Caco-2 (cell line): Measurements from ENCODE around the gene CEP83. TPM values are rescaled to one million over a fixed set of nuclear protein-coding genes. Genes with fewer than 3 reads are reported as not detected.

Experiments
- BruUV-seq: library from RNA; stranded (reverse); fragments of 400-500 nt; replicated peaks from 2 replicates; lab custom pipeline; 2021; lab: Mats Ljungman, UMichigan
- CTCF ChIA-PET: fragments of 300-600 bp; sonication (Branson Sonifier 250); formaldehyde crosslinking; loops from one replicate; lab custom pipeline; 2022; ENCODE audit warnings: antibody characterized with exemption; lab: Charles Lee
- POLR2A ChIA-PET: fragments of 300-600 bp; sonication (Branson Sonifier 250); formaldehyde crosslinking; loops from one replicate; lab custom pipeline; 2022; ENCODE audit warnings: antibody characterized with exemption; lab: Charles Lee
- DNase-seq, 2 experiments: peaks; one replicate each; pipeline versions ENCODE4 v3.0.0 to v3.0.0-alpha.2; 2020 to 2022
- H3K27me3 ChIP-seq: replicated peaks from 2 replicates; pipeline ENCODE4 v1.6.0; 2011; ENCODE audit warnings: low read length; ENCODE audit not compliant: control insufficient read depth, insufficient read depth
- H3K36me3 ChIP-seq: 2 replicates; pipeline ENCODE4 v1.5.1; 2011; ENCODE audit warnings: low read length; ENCODE audit not compliant: control insufficient read depth, insufficient read depth
- H3K4me1 ChIP-seq: fragments of 250-450 bp; sonication (Bioruptor Pico); 2 replicates; pipeline ENCODE4 v1.5.1; 2020; ENCODE audit warnings: mild to moderate bottlenecking
- H3K4me3 ChIP-seq: 2 replicates; pipeline ENCODE4 v1.5.1; 2011; ENCODE audit warnings: low read depth, mild to moderate bottlenecking, control low read depth, low read length
- H3K9me3 ChIP-seq: fragments of 250-450 bp; sonication (Bioruptor Pico); 2 replicates; pipeline ENCODE4 v1.5.1; 2020; ENCODE audit warnings: mild to moderate bottlenecking, moderate library complexity
- H3K27ac Mint-ChIP-seq: one replicate; pipeline ENCODE4 v1.8.0; 2022; ENCODE audit warnings: mixed read lengths; ENCODE audit not compliant: unreplicated experiment
- H3K27me3 Mint-ChIP-seq: one replicate; pipeline ENCODE4 v1.8.0; 2022; ENCODE audit warnings: mixed read lengths; ENCODE audit not compliant: insufficient read depth, unreplicated experiment
- H3K36me3 Mint-ChIP-seq: one replicate; pipeline ENCODE4 v1.8.0; 2022; ENCODE audit warnings: mild to moderate bottlenecking, mixed read lengths; ENCODE audit not compliant: insufficient read depth, unreplicated experiment
- H3K4me1 Mint-ChIP-seq: one replicate; pipeline ENCODE4 v1.8.0; 2022; ENCODE audit warnings: low read depth, mixed read lengths; ENCODE audit not compliant: unreplicated experiment
- H3K4me3 Mint-ChIP-seq: one replicate; pipeline ENCODE4 v1.8.0; 2022; ENCODE audit warnings: mild to moderate bottlenecking, moderate library complexity, mixed read lengths; ENCODE audit not compliant: unreplicated experiment
- H3K9me3 Mint-ChIP-seq: one replicate; pipeline ENCODE4 v1.8.0; 2022; ENCODE audit warnings: mixed read lengths; ENCODE audit not compliant: unreplicated experiment
- CTCF ChIP-seq, 2 experiments: fragments of 200-600 bp in 1 of 2; IDR thresholded peaks; 1 replicate in 1 of 2; 2 replicates in 1 of 2; pipeline versions ENCODE4 v1.5.1 to v1.8.0; 2011 to 2022; ENCODE audit warnings: antibody characterized with exemption in 1 of 2, control low read depth in 1 of 2, inconsistent platforms in 1 of 2, low read depth in 1 of 2, low read length in 1 of 2, mild to moderate bottlenecking in 1 of 2, moderate library complexity in 1 of 2; ENCODE audit not compliant: insufficient read depth in 1 of 2, severe bottlenecking in 1 of 2, unreplicated experiment in 1 of 2
- intact Hi-C: fragments of 100-400 bp; cut with micrococcal nuclease; formaldehyde crosslinking; loops from one replicate; pipeline ENCODE4 v1.10.0; 2022; ENCODE audit not compliant: unreplicated experiment
- total RNA-seq: library from RNA; stranded (reverse); gene quantifications from 2 replicates; pipeline ENCODE4 v1.2.3, GENCODE V29; 2022

Gene CEP83
- total RNA-seq, 1 experiment from 2014 or later: 23.3 TPM

GRCh38 chr12:94507455-94507854, 47.8 kb upstream of the CEP83 start:
- no peaks in the 10 kb centered on the region for H3K4me1 Mint-ChIP-seq
- no peaks in the 10 kb centered on the region; the same call in 1 of the 2 replicates for H3K9me3 ChIP-seq
- DNase-seq: no peak
- H3K27me3 Mint-ChIP-seq: peaks cover 2% of the 10 kb centered on the region
- no TSS peak for BruUV-seq
- H3K9me3 Mint-ChIP-seq: peaks cover 5% of the 10 kb centered on the region
- H3K36me3 ChIP-seq: no peaks in the 10 kb centered on the region
- no peak overlapping the region for H3K4me3 Mint-ChIP-seq
- no peaks in the 10 kb centered on the region for H3K36me3 Mint-ChIP-seq
- POLR2A ChIA-PET: no interaction called here
- no peak overlapping the region for H3K27ac Mint-ChIP-seq
- no peaks in the 10 kb centered on the region for H3K27me3 ChIP-seq
- CTCF ChIA-PET: no interaction called here
- no peak for TF ChIP-seq CTCF (IDR thresholded peaks at IDR 0.05; ENCODE audit: insufficient read depth in 1 of 2, low read depth in 1 of 2, low read length in 1 of 2, severe bottlenecking in 1 of 2, unreplicated experiment in 1 of 2)
- intact Hi-C loops: no loop called here
- no peaks in the 10 kb centered on the region for H3K4me1 ChIP-seq
- H3K4me3 ChIP-seq: no peak overlapping the region

- ChIA-PET POLR2A (no interaction called here), CTCF (no interaction called here)
- intact Hi-C loops: no loop called here
- Mint-ChIP-seq H3K27me3 (peaks cover 2% of the 10 kb centered on the region), H3K9me3 (peaks cover 5% of the 10 kb centered on the region), H3K36me3 (no peaks in the 10 kb centered on the region), H3K4me3 (no peak overlapping the region), H3K4me1 (no peaks in the 10 kb centered on the region), H3K27ac (no peak overlapping the region)
- no TSS peak for BruUV-seq
- Histone ChIP-seq H3K9me3 (no peaks in the 10 kb centered on the region; the same call in 1 of the 2 replicates), H3K4me3 (no peak overlapping the region), H3K4me1 (no peaks in the 10 kb centered on the region), H3K36me3 (no peaks in the 10 kb centered on the region), H3K27me3 (no peaks in the 10 kb centered on the region)
- no peak for TF ChIP-seq CTCF (IDR thresholded peaks at IDR 0.05; ENCODE audit: insufficient read depth in 1 of 2, low read depth in 1 of 2, low read length in 1 of 2, severe bottlenecking in 1 of 2, unreplicated experiment in 1 of 2)
- DNase-seq: no peak
Observed at GRCh38 chr12:94504386-94504785, 44.7 kb upstream of the CEP83 start.

GRCh38 chr12:94503619-94504018, 44.0 kb upstream of the CEP83 start:
- Histone ChIP-seq H3K27me3 (no peaks in the 10 kb centered on the region), H3K36me3 (no peaks in the 10 kb centered on the region), H3K9me3 (no peaks in the 10 kb centered on the region; the same call in 1 of the 2 replicates), H3K4me3 (no peak overlapping the region), H3K4me1 (no peaks in the 10 kb centered on the region)
- Mint-ChIP-seq H3K4me1 (no peaks in the 10 kb centered on the region), H3K36me3 (no peaks in the 10 kb centered on the region), H3K27ac (no peak overlapping the region), H3K9me3 (peaks cover 10% of the 10 kb centered on the region), H3K27me3 (peaks cover 2% of the 10 kb centered on the region), H3K4me3 (no peak overlapping the region)
- ChIA-PET CTCF (no interaction called here), POLR2A (no interaction called here)
- intact Hi-C loops: no loop called here
- BruUV-seq: no TSS peak
- no peak for DNase-seq
- no peak for TF ChIP-seq CTCF (IDR thresholded peaks at IDR 0.05; ENCODE audit: insufficient read depth in 1 of 2, low read depth in 1 of 2, low read length in 1 of 2, severe bottlenecking in 1 of 2, unreplicated experiment in 1 of 2)
